Measurements from ENCODE around the gene VIM.

VIM gene

GRCh38 chr10:17210361-17210760 lies 17.7 kb upstream of the VIM start:
- no peak for DNase-seq

GRCh38 chr10:17212802-17213221 lies 15.2 kb upstream of the VIM start:
- DNase-seq, result peak; percentile 32

GRCh38 chr10:17213646-17214349 lies 14.2 kb upstream of the VIM start:
- peak; percentile 75 for DNase-seq

- DNase-seq, result no peak
These were observed 13.5 kb upstream of the VIM start for GRCh38 chr10:17214526-17214925.

- DNase-seq, result peak; percentile 76
These were observed 12.9 kb upstream of the VIM start for GRCh38 chr10:17214971-17215781.

- DNase-seq, result no peak
These were observed 12.3 kb upstream of the VIM start for GRCh38 chr10:17215782-17216122.

- peak; percentile 97 for DNase-seq
These were observed 11.7 kb upstream of the VIM start for GRCh38 chr10:17216217-17216900.

GRCh38 chr10:17216901-17217395 lies 11.1 kb upstream of the VIM start:
- DNase-seq, result no peak

GRCh38 chr10:17217631-17218232 lies 10.3 kb upstream of the VIM start:
- peak; percentile 33 for DNase-seq

- no peak for DNase-seq
These were observed 9.0 kb upstream of the VIM start for GRCh38 chr10:17219024-17219423.

- no peak for DNase-seq
These were observed 7.4 kb upstream of the VIM start for GRCh38 chr10:17220652-17221100.

- DNase-seq, result no peak
These were observed 5.7 kb upstream of the VIM start for GRCh38 chr10:17222329-17222728.

- no peak for DNase-seq
These were observed 2.2 kb upstream of the VIM start for GRCh38 chr10:17225808-17226207.

- no peak for DNase-seq
These were observed 1.1 kb upstream of the VIM start for GRCh38 chr10:17226891-17227303.

- no peak for DNase-seq
These were observed 512 bp upstream of the VIM start for GRCh38 chr10:17227367-17228090.

GRCh38 chr10:17229016-17229716 lies 1.1 kb downstream of the VIM start:
- DNase-seq, result peak; percentile 70

- no peak for DNase-seq
These were observed 1.6 kb downstream of the VIM start for GRCh38 chr10:17229717-17229966.

- DNase-seq, result peak; percentile 80
These were observed 2.1 kb downstream of the VIM start for GRCh38 chr10:17229967-17230682.

GRCh38 chr10:17231788-17232187 lies 3.7 kb downstream of the VIM start:
- no peak for DNase-seq

- no peak for DNase-seq
These were observed 4.4 kb downstream of the VIM start for GRCh38 chr10:17232276-17232960.

Data from NCI-H226 (cell line).